M059J (cell line): Measurements from ENCODE around the gene NXPE3. TPM values are rescaled to one million over a fixed set of nuclear protein-coding genes. Genes with fewer than 3 reads are reported as not detected.
"Not testable (repeated sequence)": the region's sequence is repeated elsewhere in the genome, so short reads cannot be mapped to it uniquely, and the experiment has no call there.

Experiments
- DNase-seq: peaks from one replicate; pipeline ENCODE4 v3.0.0-alpha.2; 2012; ENCODE audit warnings: low read depth
- total RNA-seq: library from RNA; depleted of rRNA; stranded (reverse); fragments of >200 nt; shearing (Covaris generic); gene quantifications from 2 replicates; pipeline ENCODE4 v1.2.3, GENCODE V29; 2014

The NXPE3 gene
- total RNA-seq, 1 experiment from 2014 or later: 19.2 TPM

- DNase-seq: no peak
Observed at GRCh38 chr3:101851850-101852714, 73.1 kb downstream of the NXPE3 start.

GRCh38 chr3:101852983-101853840, 74.2 kb downstream of the NXPE3 start:
- DNase-seq: no peak

- DNase-seq: no peak
Observed at GRCh38 chr3:101853982-101854381, 75.0 kb downstream of the NXPE3 start.

- no peak for DNase-seq
Observed at GRCh38 chr3:101854608-101855304, 75.7 kb downstream of the NXPE3 start.

- DNase-seq: no peak
Observed at GRCh38 chr3:101857301-101857741, 78.3 kb downstream of the NXPE3 start.

- no peak for DNase-seq
Observed at GRCh38 chr3:101858464-101859030, 79.5 kb downstream of the NXPE3 start.

GRCh38 chr3:101859882-101860448, 81.0 kb downstream of the NXPE3 start:
- DNase-seq: no peak

GRCh38 chr3:101861212-101861788, 82.3 kb downstream of the NXPE3 start:
- DNase-seq: peak; percentile 40

- peak; percentile 34 for DNase-seq
Observed at GRCh38 chr3:101861789-101862415, 82.9 kb downstream of the NXPE3 start.

- peak; percentile 42 for DNase-seq
Observed at GRCh38 chr3:101862416-101863165, 83.6 kb downstream of the NXPE3 start.

- not testable (repeated sequence) for DNase-seq
Observed at GRCh38 chr3:101864926-101865325, 85.9 kb downstream of the NXPE3 start.

GRCh38 chr3:101865751-101866509, 86.9 kb downstream of the NXPE3 start:
- peak; percentile 56 for DNase-seq

- DNase-seq: no peak
Observed at GRCh38 chr3:101867511-101867910, 88.5 kb downstream of the NXPE3 start.

GRCh38 chr3:101867996-101868395, 89.0 kb downstream of the NXPE3 start:
- no peak for DNase-seq

- peak; percentile 81 for DNase-seq
Observed at GRCh38 chr3:101868534-101869464, 89.8 kb downstream of the NXPE3 start.

GRCh38 chr3:101870138-101870537, 91.1 kb downstream of the NXPE3 start:
- peak; percentile 66 for DNase-seq

- peak; percentile 62 for DNase-seq
Observed at GRCh38 chr3:101873619-101874018, 94.6 kb downstream of the NXPE3 start.

GRCh38 chr3:101876142-101876541, 97.1 kb downstream of the NXPE3 start:
- DNase-seq: peak; percentile 34
